Chondrocyte (in vitro differentiated cells): ENCODE data around the gene KRTAP2-4. TPM values are rescaled to one million over a fixed set of nuclear protein-coding genes. Genes with fewer than 3 reads are reported as not detected.
"Not testable (repeated sequence)": the region's sequence is repeated elsewhere in the genome, so short reads cannot be mapped to it uniquely, and the experiment has no call there.

Experiments used
- DNase-seq: peaks from one replicate; pipeline ENCODE4 v3.0.0; 2021; ENCODE audit warnings: mixed read lengths, low spot score
- H3K27ac Mint-ChIP-seq: one replicate; pipeline ENCODE4 v1.8.0; 2021; ENCODE audit warnings: mild to moderate bottlenecking, moderate library complexity, mixed read lengths; ENCODE audit not compliant: unreplicated experiment
- H3K27me3 Mint-ChIP-seq: 2 replicates; pipeline ENCODE4 v1.8.0; 2021; ENCODE audit warnings: low read depth, mixed read lengths
- H3K36me3 Mint-ChIP-seq: 2 replicates; pipeline ENCODE4 v1.8.0; 2021; ENCODE audit warnings: low read depth, mixed read lengths
- H3K4me1 Mint-ChIP-seq: 2 replicates; pipeline ENCODE4 v1.8.0; 2021; ENCODE audit warnings: low read depth, mild to moderate bottlenecking, mixed read lengths
- H3K4me3 Mint-ChIP-seq: one replicate; pipeline ENCODE4 v1.8.0; 2021; ENCODE audit warnings: mild to moderate bottlenecking, moderate library complexity, mixed read lengths; ENCODE audit not compliant: unreplicated experiment
- H3K9me3 Mint-ChIP-seq: 2 replicates; pipeline ENCODE4 v1.8.0; 2021; ENCODE audit warnings: low read depth, mixed read lengths
- total RNA-seq: library from RNA; stranded (reverse); gene quantifications from 3 replicates; pipeline ENCODE4 v1.2.1, GENCODE V29; 2021
- TF ChIP-seq, protein P1 (sequence below): fragments of 200-600 bp; sonication (generic); IDR thresholded peaks from 2 replicates; pipeline ENCODE4 v1.5.0; 2021; ENCODE audit warnings: antibody characterized with exemption, mild to moderate bottlenecking, moderate library complexity

The KRTAP2-4 gene
- total RNA-seq, 1 donor from 2014 or later = not detected

- no peaks in the 10 kb centered on the region for H3K36me3 Mint-ChIP-seq
- DNase-seq = no peak
- peaks cover 36% of the 10 kb centered on the region for H3K4me1 Mint-ChIP-seq
- H3K4me3 Mint-ChIP-seq = no peak overlapping the region
- H3K9me3 Mint-ChIP-seq = no peaks in the 10 kb centered on the region
- H3K27ac Mint-ChIP-seq = no peak overlapping the region
- H3K27me3 Mint-ChIP-seq = no peaks in the 10 kb centered on the region
- TF ChIP-seq, protein P1, sequence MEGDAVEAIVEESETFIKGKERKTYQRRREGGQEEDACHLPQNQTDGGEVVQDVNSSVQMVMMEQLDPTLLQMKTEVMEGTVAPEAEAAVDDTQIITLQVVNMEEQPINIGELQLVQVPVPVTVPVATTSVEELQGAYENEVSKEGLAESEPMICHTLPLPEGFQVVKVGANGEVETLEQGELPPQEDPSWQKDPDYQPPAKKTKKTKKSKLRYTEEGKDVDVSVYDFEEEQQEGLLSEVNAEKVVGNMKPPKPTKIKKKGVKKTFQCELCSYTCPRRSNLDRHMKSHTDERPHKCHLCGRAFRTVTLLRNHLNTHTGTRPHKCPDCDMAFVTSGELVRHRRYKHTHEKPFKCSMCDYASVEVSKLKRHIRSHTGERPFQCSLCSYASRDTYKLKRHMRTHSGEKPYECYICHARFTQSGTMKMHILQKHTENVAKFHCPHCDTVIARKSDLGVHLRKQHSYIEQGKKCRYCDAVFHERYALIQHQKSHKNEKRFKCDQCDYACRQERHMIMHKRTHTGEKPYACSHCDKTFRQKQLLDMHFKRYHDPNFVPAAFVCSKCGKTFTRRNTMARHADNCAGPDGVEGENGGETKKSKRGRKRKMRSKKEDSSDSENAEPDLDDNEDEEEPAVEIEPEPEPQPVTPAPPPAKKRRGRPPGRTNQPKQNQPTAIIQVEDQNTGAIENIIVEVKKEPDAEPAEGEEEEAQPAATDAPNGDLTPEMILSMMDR = no peak
These were observed 38.2 kb upstream of the KRTAP2-4 start for GRCh38 chr17:41103896-41104295.

GRCh38 chr17:41101586-41102259, 36.0 kb upstream of the KRTAP2-4 start, which contains the start of gene KRTAP4-16:
KRTAP4-16 (minus strand) TSS chr17:41102209; CDS start chr17:41102209, 0 bp downstream.
- H3K27me3 Mint-ChIP-seq = no peaks in the 10 kb centered on the region
- TF ChIP-seq, protein P1 = no peak
- H3K4me1 Mint-ChIP-seq = peaks cover 48% of the 10 kb centered on the region
- no peak for DNase-seq
- no peaks in the 10 kb centered on the region for H3K9me3 Mint-ChIP-seq
- no peak within 1 kb of the TSS for H3K4me3 Mint-ChIP-seq
- no peaks in the 10 kb centered on the region for H3K36me3 Mint-ChIP-seq
- no peak within 1 kb of the TSS for H3K27ac Mint-ChIP-seq

GRCh38 chr17:41099682-41100480, 34.2 kb upstream of the KRTAP2-4 start:
- Mint-ChIP-seq H3K27ac (peak overlapping the region; percentile 64), H3K4me1 (peaks cover 41% of the 10 kb centered on the region)
- H3K4me3 Mint-ChIP-seq, H3K9me3 Mint-ChIP-seq, DNase-seq, H3K27me3 Mint-ChIP-seq, H3K36me3 Mint-ChIP-seq: not testable (repeated sequence)

- Mint-ChIP-seq H3K4me1 (peaks cover 30% of the 10 kb centered on the region), H3K27ac (peak overlapping the region; percentile 45), H3K27me3 (no peaks in the 10 kb centered on the region), H3K36me3 (no peaks in the 10 kb centered on the region), H3K4me3 (no peak overlapping the region), H3K9me3 (no peaks in the 10 kb centered on the region)
- DNase-seq = no peak
- TF ChIP-seq, protein P1 = no peak
These were observed 32.8 kb upstream of the KRTAP2-4 start for GRCh38 chr17:41098481-41098880.

DNA sequence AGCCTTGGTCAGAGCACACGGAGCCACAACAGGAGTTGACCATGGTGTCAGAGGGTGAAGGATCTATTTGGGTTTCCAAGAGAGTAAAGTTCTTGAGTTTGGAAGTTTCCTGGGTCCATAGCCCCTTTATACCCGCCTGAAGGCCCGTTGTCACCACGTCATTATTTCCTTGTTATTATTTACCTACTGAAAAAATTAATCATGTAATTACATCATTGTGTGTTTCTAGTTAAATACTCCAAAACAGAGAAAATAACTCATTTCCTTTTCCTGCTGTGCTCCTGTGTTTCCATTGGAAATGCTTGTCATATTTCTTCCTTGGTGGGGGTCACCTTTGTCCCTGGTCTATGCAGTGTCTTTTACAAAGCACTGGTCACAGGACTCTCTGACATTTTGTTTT, 32.4 kb upstream of the KRTAP2-4 start, which contains the start of gene KRTAP4-8:
Gene KRTAP4-8, minus strand, starts transcription at position 101 of the 400 bp plus-strand sequence. Its CDS starts 58 bp downstream, at position 43.
- DNase-seq = no peak
- Mint-ChIP-seq H3K4me3 (no peak within 1 kb of the TSS), H3K27me3 (no peaks in the 10 kb centered on the region), H3K36me3 (no peaks in the 10 kb centered on the region), H3K9me3 (no peaks in the 10 kb centered on the region), H3K4me1 (peaks cover 25% of the 10 kb centered on the region), H3K27ac (peak within 1 kb of the TSS; percentile 45)
- TF ChIP-seq, protein P1 = no peak
